IPS-15b (cell line): Measurements from ENCODE around the gene DDX41.

ENCODE experiments used
- H3K27me3 ChIP-seq: one replicate; pipeline ENCODE4 v1.6.1; 2013; ENCODE audit warnings: low read length; ENCODE audit not compliant: control insufficient read depth, insufficient read depth
- H3K36me3 ChIP-seq: one replicate; pipeline ENCODE4 v1.6.1; 2013; ENCODE audit warnings: low read length; ENCODE audit not compliant: control insufficient read depth, insufficient read depth
- H3K4me1 ChIP-seq: one replicate; pipeline ENCODE4 v1.6.1; 2013; ENCODE audit warnings: mild to moderate bottlenecking, low read length; ENCODE audit not compliant: control insufficient read depth, insufficient read depth
- H3K4me3 ChIP-seq: one replicate; pipeline ENCODE4 v1.5.1; 2013; ENCODE audit warnings: low read depth, low read length
- H3K9ac ChIP-seq: one replicate; pipeline ENCODE4 v1.6.1; 2013; ENCODE audit warnings: low read depth, mild to moderate bottlenecking, low read length
- H3K9me3 ChIP-seq: one replicate; pipeline ENCODE4 v1.6.1; 2013; ENCODE audit warnings: mild to moderate bottlenecking, low read length; ENCODE audit not compliant: control insufficient read depth, insufficient read depth

The DDX41 gene

GRCh38 chr5:177484902-177485549, 31.7 kb downstream of the DDX41 start:
- Histone ChIP-seq H3K36me3 (peaks cover 49% of the 10 kb centered on the region), H3K27me3 (no peaks in the 10 kb centered on the region), H3K9ac (no peak overlapping the region)

GRCh38 chr5:177483994-177484901, 32.5 kb downstream of the DDX41 start:
- Histone ChIP-seq H3K4me1 (no peaks in the 10 kb centered on the region), H3K36me3 (peaks cover 41% of the 10 kb centered on the region), H3K9ac (no peak overlapping the region), H3K4me3 (no peak overlapping the region), H3K27me3 (no peaks in the 10 kb centered on the region), H3K9me3 (no peaks in the 10 kb centered on the region)

More at GRCh38 chr5:177484902-177485549, 31.7 kb downstream of the DDX41 start:
- H3K4me1 ChIP-seq: no peaks in the 10 kb centered on the region
- no peak overlapping the region for H3K4me3 ChIP-seq
- no peaks in the 10 kb centered on the region for H3K9me3 ChIP-seq

GRCh38 chr5:177483042-177483441, 33.7 kb downstream of the DDX41 start:
- H3K27me3 ChIP-seq: no peaks in the 10 kb centered on the region
- no peak overlapping the region for H3K4me3 ChIP-seq
- peaks cover 30% of the 10 kb centered on the region for H3K36me3 ChIP-seq
- H3K9ac ChIP-seq: no peak overlapping the region
- no peaks in the 10 kb centered on the region for H3K4me1 ChIP-seq
- no peaks in the 10 kb centered on the region for H3K9me3 ChIP-seq

- no peaks in the 10 kb centered on the region for H3K9me3 ChIP-seq
- peaks cover 23% of the 10 kb centered on the region for H3K36me3 ChIP-seq
- H3K4me1 ChIP-seq: no peaks in the 10 kb centered on the region
- no peak overlapping the region for H3K9ac ChIP-seq
- no peaks in the 10 kb centered on the region for H3K27me3 ChIP-seq
- H3K4me3 ChIP-seq: no peak overlapping the region
Observed at GRCh38 chr5:177482359-177482795, 34.4 kb downstream of the DDX41 start.

GRCh38 chr5:177479774-177480173, 37.0 kb downstream of the DDX41 start:
- Histone ChIP-seq H3K9me3 (no peaks in the 10 kb centered on the region), H3K9ac (no peak overlapping the region), H3K36me3 (peaks cover 13% of the 10 kb centered on the region)

GRCh38 chr5:177478711-177479646, 37.8 kb downstream of the DDX41 start:
- Histone ChIP-seq H3K9ac (no peak overlapping the region), H3K9me3 (no peaks in the 10 kb centered on the region), H3K27me3 (no peaks in the 10 kb centered on the region), H3K4me1 (peaks cover 7% of the 10 kb centered on the region), H3K4me3 (no peak overlapping the region), H3K36me3 (peaks cover 11% of the 10 kb centered on the region)

More at GRCh38 chr5:177479774-177480173, 37.0 kb downstream of the DDX41 start:
- H3K4me3 ChIP-seq: no peak overlapping the region
- no peaks in the 10 kb centered on the region for H3K27me3 ChIP-seq
- H3K4me1 ChIP-seq: no peaks in the 10 kb centered on the region

GRCh38 chr5:177477701-177478477, 38.9 kb downstream of the DDX41 start:
- Histone ChIP-seq H3K9ac (no peak overlapping the region), H3K27me3 (no peaks in the 10 kb centered on the region), H3K4me1 (peaks cover 8% of the 10 kb centered on the region), H3K4me3 (no peak overlapping the region), H3K36me3 (peaks cover 2% of the 10 kb centered on the region), H3K9me3 (no peaks in the 10 kb centered on the region)

GRCh38 chr5:177476531-177477233, 40.1 kb downstream of the DDX41 start:
- Histone ChIP-seq H3K36me3 (peaks cover 6% of the 10 kb centered on the region), H3K4me3 (no peak overlapping the region), H3K4me1 (peaks cover 10% of the 10 kb centered on the region), H3K27me3 (no peaks in the 10 kb centered on the region), H3K9ac (no peak overlapping the region), H3K9me3 (no peaks in the 10 kb centered on the region)

GRCh38 chr5:177475563-177476427, 41.0 kb downstream of the DDX41 start:
- Histone ChIP-seq H3K36me3 (peaks cover 14% of the 10 kb centered on the region), H3K9me3 (no peaks in the 10 kb centered on the region), H3K4me1 (peaks cover 18% of the 10 kb centered on the region), H3K9ac (no peak overlapping the region), H3K27me3 (no peaks in the 10 kb centered on the region), H3K4me3 (no peak overlapping the region)
